Activated CD4-positive, alpha-beta T cell treated with anti-CD3 and anti-CD28 coated beads for 4 hours (primary cell): ENCODE measurements around the gene SLC34A3.

Experiments
- DNase-seq, 2 donors: peaks; one replicate each; pipeline ENCODE4 v3.0.0-alpha.2; 2020

The SLC34A3 gene

DNA sequence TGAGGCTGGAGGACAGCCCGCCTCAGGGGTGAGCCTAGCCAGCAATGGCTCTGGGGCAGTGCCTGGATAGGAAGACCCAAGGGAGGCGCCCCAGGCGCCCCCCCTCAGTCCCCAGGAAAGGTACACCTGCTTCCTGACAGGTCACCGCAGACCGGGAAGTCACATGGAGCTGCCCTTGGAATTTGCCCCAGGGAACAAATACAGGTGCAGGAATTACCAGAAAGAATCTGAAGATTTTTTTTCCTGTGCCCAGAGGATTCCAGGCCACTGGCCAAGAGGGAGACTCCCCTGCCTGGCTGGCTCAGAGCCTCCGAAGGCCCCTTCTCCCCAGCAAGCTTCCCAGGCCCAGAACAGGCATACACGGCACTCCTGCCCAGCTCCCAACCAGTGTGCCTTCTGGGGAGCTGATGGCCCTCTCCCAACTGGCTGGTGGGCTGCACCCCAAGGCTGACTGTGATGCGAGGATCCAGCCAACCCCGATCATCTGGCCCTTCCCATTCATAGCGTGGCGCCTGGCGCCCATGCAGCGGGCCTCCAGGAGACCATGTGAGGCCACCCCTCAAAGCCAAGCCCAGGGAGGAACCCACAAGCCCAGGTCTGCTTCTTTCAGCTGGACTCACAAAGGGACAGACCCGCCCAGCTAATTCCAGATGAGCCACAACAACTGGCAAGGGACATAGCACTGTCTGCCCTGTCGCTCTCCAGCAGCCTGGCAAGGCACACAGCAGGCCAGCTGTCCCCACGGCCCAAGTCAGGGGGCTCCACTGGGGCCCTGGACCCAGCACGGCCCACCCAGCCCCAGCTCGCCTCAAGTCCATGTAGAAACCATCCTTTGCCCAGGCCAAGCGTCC lies 32.4 kb upstream of the SLC34A3 start:
- no peak for DNase-seq

DNA sequence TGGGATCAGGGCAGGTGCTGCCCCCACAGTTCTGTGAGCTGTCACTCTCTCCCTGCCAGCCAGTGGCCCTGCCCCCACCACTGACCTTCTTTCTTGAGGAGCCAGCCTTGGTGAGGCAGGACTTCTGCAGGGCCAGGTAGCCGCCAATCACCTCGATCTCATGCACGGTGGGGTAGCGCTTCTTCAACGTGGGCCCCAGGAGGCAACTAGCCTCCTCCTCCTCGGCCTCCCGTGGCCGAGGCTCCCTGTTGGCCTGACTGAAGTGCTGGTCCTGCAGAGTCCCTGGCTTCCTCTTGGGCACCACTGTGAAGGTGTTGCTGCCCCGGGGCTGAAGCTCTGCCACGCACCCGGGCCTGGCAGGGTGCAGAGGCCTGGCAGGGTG lies 31.8 kb upstream of the SLC34A3 start:
- no peak for DNase-seq

DNA sequence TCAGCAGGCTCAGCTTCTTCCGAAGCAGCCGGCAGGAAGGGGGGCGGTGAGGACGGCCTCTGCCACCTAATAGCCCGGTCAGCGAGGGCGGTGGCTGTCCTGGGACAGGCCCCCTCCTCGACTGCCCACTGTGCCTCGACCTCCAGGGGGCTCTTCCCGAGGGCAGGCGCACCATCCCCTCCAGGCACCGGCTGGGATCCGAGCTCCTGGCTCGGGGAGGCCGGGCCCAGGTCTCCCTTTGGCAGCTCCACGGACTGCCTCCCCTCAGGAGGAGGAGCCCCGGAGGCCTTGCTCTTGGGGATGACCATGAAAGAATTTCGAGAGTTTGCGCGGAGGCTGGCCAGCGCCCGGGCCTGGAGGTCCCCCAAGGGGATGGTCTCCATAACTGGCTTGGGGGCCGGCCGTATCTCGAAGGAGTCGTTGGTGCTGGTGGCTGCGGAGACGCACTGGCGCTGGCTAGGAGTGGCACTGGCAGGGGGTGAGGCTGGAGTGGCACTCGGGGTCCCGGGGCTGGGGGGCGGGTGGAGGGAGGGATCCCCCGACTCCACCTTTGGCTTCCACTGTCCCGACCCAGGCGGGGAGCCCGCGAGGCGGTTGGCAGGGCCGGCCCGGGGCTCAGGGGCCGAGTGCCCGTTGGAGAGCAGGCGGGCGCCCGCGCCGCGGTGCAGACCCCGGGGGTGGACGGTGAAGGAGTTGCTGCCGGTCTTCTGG lies 31.1 kb upstream of the SLC34A3 start:
- no peak for DNase-seq

DNA sequence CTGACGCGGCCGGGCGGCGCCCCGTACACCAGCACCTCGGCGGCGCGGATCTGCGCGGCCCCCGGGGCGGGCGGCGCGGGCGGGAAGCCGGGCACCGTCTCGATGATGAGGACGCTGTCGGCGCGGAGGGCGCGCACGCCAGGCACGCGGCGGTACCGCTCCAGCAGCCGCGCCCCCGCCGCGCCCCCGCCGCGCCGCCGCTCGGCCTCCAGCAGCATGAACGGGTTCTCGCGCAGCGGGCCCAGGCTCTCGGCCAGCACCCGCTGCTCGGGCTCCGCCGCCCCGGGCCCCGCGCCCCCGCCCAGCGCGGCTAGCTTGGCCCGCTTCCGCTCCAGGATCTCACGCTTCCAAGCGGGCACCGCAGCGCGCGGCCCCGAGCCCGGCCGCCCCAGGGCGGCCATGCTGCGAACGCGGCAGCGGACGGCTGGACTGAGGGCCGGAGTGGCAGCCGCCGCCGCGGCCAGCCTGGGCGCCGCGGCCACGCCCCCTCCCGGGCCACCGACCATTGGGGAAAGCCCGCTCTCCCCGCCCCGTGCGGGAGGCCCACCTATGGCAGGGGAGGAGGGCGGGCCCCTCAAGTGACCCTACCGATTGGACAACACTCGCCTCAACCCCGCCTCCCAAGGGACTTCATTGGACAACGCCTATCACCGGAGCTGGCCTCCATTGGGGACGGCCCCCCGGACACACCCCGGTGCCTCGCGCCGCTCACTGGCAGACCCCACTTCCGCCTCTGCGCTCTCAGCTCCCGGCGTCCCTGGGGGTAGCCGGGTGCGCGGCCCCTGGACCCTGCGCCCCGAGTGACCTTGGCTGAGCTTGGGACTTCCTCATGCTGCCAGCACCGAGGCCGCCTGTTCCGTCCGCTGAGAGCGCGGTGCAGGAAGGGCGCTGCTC lies 30.1 kb upstream of the SLC34A3 start, which contains the start of gene TPRN:
TPRN (minus strand) TSS at position 431 of the 894 bp plus-strand sequence; CDS start at position 401, 30 bp downstream.
- peak; percentile 99 for DNase-seq

DNA sequence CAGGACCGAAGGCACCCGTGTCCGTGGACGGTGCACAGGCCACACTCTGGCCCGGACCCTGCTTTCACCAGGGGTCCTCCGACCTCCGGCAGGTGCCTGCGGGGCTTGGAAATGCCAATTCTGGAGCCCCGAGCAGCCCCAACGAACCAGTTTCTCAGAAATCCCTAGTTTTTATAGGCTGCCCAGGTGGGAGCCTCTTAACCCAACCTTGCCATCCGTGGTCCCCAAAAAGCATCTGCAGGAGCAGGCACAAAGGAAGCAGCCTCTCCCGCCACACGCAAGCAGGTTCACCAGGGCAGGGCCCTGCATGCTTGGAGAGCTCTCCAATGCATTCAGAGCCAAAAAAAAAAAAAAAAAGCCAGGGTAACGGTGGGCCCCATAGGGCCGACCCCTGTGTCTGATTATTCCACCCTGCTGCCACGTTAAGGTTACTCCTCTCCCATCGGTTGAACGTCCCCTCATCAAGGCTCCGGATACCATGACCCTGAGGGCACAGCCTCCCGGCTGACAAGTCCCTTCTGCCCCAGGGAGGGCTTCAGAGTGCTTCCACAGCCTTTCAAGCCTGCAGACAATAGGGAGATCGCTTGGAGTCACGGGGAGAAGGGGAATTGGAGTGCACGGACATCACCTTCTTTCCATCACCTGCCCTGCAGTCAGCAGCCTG lies 29.4 kb upstream of the SLC34A3 start:
- no peak for DNase-seq

DNA sequence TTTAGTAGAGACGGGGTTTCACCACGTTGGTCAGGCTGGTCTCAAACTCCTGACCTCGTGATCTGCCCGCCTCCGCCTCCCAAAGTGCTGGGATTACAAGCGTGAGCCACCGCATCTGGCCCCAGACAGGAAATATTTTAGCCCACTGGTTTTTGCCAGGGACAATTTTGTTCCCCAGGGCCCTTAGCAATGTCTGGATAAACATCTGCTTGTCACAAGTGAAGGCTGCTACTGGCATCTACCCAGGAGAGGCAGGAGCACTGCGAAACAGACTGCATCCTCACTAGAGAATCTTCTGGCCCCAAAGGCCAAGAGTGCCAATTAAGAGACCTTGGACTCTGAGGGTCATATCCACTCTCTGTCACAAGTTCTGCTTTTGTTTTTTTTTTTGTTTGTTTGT lies 27.7 kb upstream of the SLC34A3 start:
- no peak for DNase-seq

DNA sequence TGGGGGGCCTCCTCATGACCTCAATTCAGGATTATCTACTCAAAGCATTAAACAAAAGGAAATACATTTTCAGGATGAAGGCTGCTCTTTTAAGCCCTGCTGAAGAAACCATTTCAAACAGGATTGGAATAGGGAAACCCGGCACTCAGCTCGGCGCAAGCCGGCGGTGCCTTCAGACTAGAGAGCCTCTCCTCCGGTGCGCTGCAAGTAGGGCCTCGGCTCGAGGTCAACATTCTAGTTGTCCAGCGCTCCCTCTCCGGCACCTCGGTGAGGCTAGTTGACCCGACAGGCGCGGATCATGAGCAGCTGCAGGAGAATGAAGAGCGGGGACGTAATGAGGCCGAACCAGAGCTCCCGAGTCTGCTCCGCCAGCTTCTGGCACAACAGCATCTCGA lies 26.0 kb upstream of the SLC34A3 start:
- DNase-seq, result no peak

DNA sequence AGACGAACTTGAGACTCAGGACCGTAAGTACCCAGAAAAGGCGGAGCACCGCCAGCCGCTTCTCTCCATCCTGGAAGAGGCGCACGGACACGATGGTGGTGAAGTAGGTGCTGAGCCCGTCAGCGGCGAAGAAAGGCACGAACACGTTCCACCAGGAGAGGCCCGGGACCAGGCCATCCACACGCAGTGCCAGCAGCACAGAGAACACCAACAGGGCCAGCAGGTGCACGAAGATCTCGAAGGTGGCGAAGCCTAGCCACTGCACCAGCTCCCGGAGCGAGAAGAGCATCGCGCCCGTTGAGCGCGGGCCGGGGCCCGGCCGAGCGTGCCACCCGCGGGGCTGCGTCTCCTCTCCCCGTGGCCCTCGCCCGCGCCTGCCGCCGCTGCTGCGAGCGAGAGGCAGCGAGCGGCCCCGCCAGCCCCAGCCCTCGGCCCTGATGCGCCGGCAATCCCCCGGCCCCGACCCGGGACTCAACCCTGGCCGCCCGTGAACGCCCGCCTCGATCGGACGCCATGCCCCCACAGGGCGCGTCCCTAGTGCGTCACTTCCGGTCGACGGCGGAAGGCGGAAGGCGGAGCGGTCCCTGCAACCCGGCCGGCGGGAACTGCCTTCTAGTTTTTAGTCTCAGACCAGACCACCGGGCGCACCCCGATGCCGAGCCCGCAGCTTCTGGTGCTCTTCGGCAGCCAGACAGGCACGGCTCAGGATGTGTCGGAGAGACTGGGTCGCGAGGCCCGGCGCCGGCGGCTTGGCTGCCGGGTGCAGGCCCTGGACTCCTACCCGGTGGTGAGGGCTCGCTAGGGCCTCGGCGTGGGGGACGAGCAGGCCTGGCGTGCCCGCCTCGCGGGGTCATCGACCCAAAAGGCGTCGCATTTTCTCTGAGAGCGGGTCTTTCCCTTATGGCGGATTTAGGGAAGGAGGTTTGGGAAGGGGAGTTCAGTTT lies 25.3 kb upstream of the SLC34A3 start, which contains the start of the genes NDOR1 and TMEM203:
NDOR1 (plus strand) TSS at position 575 of the 944 bp plus-strand sequence; CDS start at position 653, 78 bp downstream.
TMEM203 (minus strand) TSS at position 523 of the 944 bp plus-strand sequence; CDS start at position 289, 234 bp downstream.
- peak; percentile 89 to 91 for DNase-seq

DNA sequence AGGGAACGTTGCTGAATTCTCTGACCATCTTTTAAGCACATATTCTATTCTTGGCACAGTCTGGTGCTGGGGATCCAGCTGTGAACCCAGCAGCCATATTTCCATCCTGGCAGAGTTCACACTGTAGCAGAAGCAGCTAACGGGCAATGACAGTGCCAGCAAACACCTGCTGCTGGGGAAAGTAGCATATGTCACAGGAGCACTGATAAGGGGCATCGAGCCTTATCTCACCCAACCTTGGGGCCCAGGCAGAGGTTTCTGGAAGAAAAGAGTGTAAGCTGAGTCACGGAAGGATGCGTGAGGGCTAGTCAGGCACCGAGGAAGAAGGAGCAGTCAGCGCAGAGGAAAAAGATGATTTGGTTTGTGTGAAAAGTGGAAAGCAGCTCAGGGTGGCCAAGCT lies 24.1 kb upstream of the SLC34A3 start:
- DNase-seq, result no peak

DNA sequence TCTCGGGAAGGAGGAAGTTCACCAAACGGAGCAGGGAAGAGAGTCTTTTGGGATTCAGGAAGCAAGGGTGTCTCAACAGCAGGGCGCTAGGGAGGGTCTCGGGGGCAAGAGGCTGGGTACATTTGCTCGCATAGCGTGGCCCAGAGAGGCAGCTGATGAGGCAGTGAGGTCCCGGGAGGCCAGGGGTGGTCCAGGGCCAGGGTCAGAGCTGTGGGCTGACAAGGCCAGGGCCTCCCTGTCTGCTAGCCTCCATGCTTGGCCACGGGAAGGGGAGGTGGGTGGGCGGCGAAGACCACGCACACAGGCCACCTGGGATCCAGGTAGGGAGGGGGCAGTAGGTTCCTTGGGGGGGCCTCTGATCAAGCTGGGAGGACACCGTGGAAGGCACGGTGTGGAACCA lies 19.2 kb upstream of the SLC34A3 start:
- no peak for DNase-seq

DNA sequence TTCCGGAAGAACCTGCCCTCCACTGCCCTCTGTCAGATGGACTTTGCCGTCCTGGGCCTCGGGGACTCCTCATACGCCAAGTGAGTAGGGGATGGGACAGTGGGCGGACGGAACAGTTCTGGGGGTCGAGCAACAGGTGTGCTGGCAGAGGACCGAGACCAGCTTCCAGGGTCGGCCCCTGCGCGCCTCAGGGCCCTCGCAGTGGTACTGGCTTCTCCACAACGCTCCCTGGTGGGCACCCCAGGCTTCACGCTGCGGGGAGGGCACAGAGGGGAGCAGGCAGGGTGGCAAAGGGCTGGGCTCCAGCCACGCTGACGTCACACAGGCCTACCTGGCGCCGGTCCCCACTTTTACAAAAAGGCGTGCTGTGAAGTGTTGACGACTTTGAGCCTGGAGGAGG lies 18.2 kb upstream of the SLC34A3 start:
- DNase-seq, result no peak

DNA sequence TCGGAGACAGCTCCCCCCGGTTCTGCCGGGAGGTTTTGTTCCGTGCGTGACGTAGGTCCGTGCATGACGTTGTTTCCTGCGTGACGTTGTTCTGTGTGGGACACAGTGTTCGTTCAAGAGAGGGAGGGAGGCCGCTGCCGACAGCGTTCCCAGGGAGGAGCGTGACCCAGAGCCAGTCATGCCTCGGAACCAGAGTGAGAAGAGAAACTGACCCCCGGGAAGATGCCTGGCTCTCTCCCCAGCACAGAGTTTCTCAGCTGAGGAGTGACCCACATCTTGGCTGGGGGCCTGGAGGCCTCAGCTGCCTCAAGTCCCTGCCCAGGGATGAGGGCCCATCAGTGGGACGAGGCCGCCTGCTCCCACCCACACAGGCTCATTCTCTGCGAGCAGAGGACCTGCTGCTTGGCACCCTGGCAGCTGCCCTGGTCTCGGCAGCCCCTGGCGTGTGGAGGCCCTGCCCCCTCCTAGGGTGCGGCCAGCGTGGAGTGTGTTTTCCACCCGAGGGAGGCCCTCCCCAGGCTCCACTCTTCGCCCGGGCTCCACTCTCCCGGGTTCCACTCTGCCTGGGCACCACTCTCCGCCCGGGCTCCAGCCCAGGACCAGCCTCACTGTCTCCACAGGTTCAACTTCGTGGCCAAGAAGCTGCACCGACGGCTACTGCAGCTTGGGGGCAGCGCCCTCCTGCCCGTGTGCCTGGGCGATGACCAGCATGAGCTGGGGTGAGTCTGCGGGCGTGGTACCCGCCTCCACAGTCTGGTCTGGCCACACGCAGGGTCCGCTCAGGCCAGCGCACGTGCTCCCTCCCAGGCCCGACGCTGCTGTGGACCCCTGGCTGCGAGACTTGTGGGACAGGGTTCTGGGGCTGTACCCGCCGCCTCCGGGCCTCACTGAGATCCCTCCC lies 17.3 kb upstream of the SLC34A3 start:
- DNase-seq, result no peak

DNA sequence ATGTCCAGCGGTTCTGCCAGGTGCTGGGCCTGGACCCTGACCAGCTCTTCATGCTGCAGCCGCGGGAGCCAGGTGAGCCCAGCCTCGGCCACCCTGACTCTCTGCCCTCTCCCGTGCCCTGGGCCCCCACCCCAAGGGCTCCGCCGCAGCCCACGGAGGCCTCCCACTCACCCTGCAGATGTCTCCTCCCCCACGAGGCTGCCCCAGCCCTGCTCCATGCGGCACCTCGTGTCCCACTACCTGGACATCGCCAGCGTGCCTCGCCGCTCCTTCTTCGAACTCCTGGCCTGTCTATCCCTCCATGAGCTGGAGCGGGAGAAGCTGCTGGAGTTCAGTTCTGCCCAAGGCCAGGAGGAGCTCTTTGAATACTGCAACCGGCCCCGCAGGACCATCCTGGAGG lies 16.1 kb upstream of the SLC34A3 start:
- no peak for DNase-seq

DNA sequence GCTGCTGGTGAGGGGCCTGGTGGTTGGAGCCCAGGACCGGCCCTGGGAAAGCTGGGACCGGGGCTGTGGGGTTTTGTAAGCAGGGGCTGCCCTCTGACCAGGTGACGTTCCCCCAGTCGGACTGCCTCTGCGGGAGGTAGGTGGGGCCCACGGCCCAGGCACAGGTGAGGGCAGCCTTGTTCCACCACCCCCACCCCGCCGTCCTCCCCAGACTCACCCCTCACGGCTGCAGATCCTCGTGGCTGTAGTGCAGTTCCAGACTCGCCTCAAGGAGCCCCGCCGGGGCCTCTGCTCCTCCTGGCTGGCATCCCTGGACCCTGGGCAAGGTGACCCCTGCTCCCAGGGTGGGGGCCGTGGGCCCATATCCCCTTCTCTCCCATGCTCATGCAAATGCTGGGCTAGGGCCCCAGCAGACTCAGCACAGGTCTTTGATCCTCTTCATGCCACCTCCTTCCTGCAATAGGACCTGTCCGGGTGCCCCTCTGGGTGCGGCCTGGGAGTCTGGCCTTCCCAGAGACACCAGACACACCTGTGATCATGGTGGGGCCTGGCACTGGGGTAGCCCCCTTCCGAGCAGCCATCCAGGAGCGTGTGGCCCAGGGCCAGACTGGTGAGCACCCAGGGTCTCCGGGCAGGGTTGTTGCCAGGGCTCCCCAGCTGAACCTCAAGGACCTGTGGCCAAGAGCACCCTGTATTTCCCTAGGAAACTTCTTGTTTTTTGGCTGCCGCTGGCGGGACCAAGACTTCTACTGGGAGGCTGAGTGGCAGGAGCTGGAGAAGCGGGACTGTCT lies 15.3 kb upstream of the SLC34A3 start:
- no peak for DNase-seq

DNA sequence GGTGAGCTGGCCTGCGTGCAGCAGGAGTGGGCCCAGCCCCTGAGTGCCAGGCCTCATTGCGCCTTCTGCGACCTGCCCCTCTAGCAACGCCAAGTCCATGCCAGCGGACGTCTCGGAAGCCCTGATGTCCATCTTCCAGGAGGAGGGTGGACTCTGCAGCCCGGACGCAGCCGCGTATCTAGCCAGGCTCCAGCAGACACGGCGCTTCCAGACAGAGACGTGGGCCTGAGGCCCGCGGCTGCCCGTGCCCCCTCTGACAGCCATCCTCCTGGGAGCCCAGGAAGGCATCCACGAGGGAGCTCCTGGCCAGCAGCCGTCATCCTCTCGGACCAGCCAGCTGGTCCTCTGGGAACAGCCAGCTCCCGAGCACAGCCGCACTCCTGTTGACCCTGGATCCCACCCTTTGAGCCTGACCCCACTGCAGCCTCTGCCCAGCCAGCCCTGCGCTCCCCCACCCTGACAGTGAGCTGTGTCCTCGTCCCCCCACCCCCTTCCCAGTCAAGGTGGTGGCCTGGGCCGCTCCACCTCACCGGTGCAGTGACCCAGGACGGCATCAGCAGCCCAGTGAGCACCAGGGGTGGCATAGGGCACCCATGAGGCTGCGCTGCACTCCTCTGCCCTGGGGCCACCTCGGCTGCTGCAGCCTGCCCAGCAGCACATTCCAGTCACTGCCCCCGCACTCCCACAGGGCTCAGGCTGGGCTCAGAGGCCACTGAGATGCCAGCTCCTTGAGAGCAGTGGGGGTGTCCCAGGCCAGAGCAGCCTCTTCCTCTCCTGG lies 14.3 kb upstream of the SLC34A3 start:
- DNase-seq, result no peak

DNA sequence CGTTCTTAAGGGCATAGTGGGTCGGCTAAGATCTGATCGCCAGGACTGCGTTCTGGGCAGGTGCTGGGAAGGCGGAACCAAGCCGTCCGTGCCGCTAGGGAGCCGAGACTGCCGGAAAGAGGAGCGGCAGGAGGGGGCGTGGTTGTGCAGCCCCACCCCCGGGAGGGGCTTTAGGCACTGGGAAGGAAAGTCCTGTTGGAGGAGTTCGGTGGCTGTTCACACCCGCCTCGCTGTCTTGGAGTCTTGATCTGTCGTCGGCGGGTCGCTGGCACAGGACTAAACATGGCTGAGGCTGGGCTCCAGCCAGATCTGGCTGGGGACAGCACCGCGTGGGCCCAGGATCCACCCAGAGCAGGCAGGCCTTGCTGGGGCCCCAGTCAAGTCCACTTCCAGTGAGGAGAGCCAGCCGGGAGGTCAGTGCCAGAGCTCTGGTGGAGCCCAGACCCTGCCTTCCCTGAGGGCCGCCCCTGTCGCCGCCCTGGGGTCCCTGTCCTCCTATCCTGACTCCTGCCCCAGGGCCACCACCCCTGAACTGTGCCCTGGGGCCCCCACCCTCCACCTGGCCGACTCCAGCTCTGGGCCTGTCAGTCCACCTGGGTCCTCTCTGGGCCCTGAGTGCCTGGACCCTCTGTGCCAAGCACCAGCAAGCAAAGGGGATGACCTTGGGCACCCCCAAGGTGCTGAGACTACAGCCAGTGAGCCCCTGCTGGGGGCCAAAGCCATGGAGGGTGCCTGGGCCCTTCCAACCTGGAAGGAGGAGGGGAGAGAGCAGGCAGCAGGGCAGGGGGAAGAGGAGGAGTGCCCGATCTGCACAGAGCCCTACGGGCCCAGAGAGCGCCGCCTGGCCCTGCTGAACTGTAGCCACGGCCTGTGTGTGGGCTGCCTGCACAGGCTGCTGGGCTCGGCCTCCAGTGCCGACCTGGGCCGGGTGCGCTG lies 13.2 kb upstream of the SLC34A3 start:
- no peak for DNase-seq

DNA sequence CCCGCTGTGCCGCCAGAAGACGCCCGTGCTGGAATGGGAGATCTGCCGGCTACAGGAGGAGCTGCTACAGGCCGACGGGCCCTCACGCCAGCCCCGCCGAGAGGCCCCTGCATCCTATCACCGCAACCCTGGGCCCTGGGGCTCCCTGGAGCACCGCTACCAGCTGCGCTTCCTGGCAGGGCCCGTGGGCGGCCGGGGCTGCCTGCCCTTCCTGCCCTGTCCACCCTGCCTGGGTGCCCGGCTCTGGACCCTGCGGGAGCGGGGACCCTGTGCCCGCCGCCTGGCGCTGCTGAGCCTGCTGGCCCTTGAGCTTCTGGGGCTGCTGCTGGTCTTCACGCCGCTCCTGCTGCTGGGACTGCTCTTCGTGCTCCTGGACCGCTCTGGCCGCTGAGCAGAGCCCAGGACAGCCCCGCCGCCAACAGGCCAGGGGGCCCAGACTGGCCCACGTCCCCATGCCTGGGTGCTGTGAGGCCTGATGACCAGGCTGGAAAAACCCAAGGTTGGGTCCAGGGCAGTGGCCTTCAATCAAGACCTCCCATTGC lies 12.4 kb upstream of the SLC34A3 start:
- no peak for DNase-seq
